Heart left ventricle (tissue), 13 donors: ENCODE data around the gene RTN1.

Experiments
- POLR2A ChIP-seq, 2 donors: fragments of 450-650 bp; IDR thresholded peaks; one replicate each; pipeline ENCODE4 v1.6.1; 2017; ENCODE audit warnings: antibody characterized with exemption in 2 of 2, mild to moderate bottlenecking in 2 of 2, moderate library complexity in 2 of 2
- TF ChIP-seq, protein P1 (sequence below), 12 donors: fragments of 200-600 bp; sonication (generic) in 4 of 12; IDR thresholded peaks; one replicate each; pipeline versions ENCODE4 v1.5.0 to v1.8.0; 2018 to 2022; ENCODE audit warnings: antibody characterized with exemption in 12 of 12, mild to moderate bottlenecking in 5 of 12
- donor health status: ischemic (EF 13 %, LVEDD 7.1; RV severe dilation, severe dysfunction).
- donor health status: DM: no; HTN: yes; CAD: no.
- donor health status: DM: no; HTN: no; CAD: no.
- donor health status: ischemic (EF 25% LVEDD 6.9; RV normal size, moderate dysfunction).
- donor health status: ischemic (EF 25% LVEDD 5.7; RV mildly dilated, moderate dysfunction).
- donor health status: ischemic (EF 35%, LVEDD 5.7; RV mildly dilated, moderate dysfunction).
- donor health status: nonischemic (EF 11% LVEDD 7.7; RV severe dilation, severe dysfunction).
- donor health status: DM: yes; HTN: yes; CAD: no.
- donor health status: PGD.
- donor health status: ischemic (EF 29% LVEDD 5.4; RV normal size, mild dysfunction).
- donor health status: nonischemic (EF 23%, LVEDD 6.1; RV moderate dilation, normal function).

DNA sequence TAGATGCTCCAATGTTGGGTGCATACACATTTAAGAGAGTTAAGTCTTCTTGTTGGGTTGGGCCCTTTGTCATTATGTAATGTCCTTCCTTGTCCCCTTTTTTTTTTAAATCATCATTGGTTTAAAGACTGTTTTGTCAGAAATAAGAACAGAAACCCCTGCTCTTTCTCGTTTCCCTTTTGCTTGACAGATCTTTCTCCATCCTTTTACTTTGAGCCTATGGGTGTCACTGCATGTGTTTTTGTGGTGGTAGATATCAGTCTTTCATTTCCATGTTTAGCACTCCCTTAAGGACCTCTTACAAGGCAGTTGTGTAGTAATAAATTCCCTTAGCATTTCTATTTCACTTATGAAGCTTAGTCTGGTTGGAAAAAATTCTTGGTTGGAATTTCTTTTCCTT lies 47.4 kb downstream of the RTN1 start:
- TF ChIP-seq, protein P1, sequence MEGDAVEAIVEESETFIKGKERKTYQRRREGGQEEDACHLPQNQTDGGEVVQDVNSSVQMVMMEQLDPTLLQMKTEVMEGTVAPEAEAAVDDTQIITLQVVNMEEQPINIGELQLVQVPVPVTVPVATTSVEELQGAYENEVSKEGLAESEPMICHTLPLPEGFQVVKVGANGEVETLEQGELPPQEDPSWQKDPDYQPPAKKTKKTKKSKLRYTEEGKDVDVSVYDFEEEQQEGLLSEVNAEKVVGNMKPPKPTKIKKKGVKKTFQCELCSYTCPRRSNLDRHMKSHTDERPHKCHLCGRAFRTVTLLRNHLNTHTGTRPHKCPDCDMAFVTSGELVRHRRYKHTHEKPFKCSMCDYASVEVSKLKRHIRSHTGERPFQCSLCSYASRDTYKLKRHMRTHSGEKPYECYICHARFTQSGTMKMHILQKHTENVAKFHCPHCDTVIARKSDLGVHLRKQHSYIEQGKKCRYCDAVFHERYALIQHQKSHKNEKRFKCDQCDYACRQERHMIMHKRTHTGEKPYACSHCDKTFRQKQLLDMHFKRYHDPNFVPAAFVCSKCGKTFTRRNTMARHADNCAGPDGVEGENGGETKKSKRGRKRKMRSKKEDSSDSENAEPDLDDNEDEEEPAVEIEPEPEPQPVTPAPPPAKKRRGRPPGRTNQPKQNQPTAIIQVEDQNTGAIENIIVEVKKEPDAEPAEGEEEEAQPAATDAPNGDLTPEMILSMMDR (IDR thresholded peaks at IDR 0.05), result no peak
- no peak for TF ChIP-seq POLR2A (IDR thresholded peaks at IDR 0.05)
